Heart right ventricle (tissue), 16 donors: Measurements from ENCODE around the gene GGT6. TPM values are rescaled to one million over a fixed set of nuclear protein-coding genes. Genes with fewer than 3 reads are reported as not detected.
"Not testable (repeated sequence)": the region's sequence is repeated elsewhere in the genome, so short reads cannot be mapped to it uniquely, and the experiment has no call there.

Source experiments
- ATAC-seq, 8 donors: fragments of 200-7000 bp; cut with Tn5 transposase; one replicate each; pipeline ENCODE4 v1.9.1; 2020; ENCODE audit warnings: mild to moderate bottlenecking in 8 of 8, moderate library complexity in 8 of 8, moderate number of reproducible peaks in 1 of 8
- DNase-seq, 2 donors: peaks; one replicate each; pipeline ENCODE4 v3.0.0-alpha.2; 2020
- H3K27ac ChIP-seq, 10 donors: fragments of 200-600 bp; sonication (generic) in 2 of 10; one replicate each; pipeline versions ENCODE4 v1.5.0 to v1.8.0; 2020 to 2022; ENCODE audit warnings: mild to moderate bottlenecking in 3 of 10
- H3K27me3 ChIP-seq, 7 donors: fragments of 200-600 bp; one replicate each; pipeline ENCODE4 v1.8.0; 2021 to 2022; ENCODE audit warnings: mild to moderate bottlenecking in 2 of 7
- H3K36me3 ChIP-seq, 9 donors: fragments of 200-600 bp; sonication (generic) in 1 of 9; one replicate each; pipeline versions ENCODE4 v1.5.0 to v1.8.0; 2020 to 2022; ENCODE audit warnings: mild to moderate bottlenecking in 2 of 9
- H3K4me1 ChIP-seq, 9 donors: fragments of 200-600 bp; sonication (generic) in 1 of 9; one replicate each; pipeline versions ENCODE4 v1.5.0 to v1.8.0; 2020 to 2022; ENCODE audit warnings: mild to moderate bottlenecking in 4 of 9
- H3K4me3 ChIP-seq, 10 donors: fragments of 200-600 bp; sonication (generic) in 2 of 10; one replicate each; pipeline versions ENCODE4 v1.5.0 to v1.8.0; 2020 to 2022; ENCODE audit warnings: mild to moderate bottlenecking in 7 of 10, moderate library complexity in 2 of 10
- H3K9me3 ChIP-seq, 11 donors: fragments of 200-600 bp in 10 of 11; sonication (generic) in 2 of 11; one replicate each; pipeline versions ENCODE4 v1.5.0 to v1.8.0; 2013 to 2022; ENCODE audit warnings: mild to moderate bottlenecking in 2 of 11, control low read depth in 1 of 11, moderate library complexity in 1 of 11
- CTCF ChIP-seq, 9 donors: fragments of 200-600 bp; sonication (generic) in 2 of 9; IDR thresholded peaks; one replicate each; pipeline versions ENCODE4 v1.5.0 to v1.8.0; 2021 to 2022; ENCODE audit warnings: antibody characterized with exemption in 9 of 9, mild to moderate bottlenecking in 5 of 9, moderate library complexity in 1 of 9
- WGBS, 2 donors: extraction: QIAGEN DNeasy Blood & Tissue Kit; methylation state at CpG; one replicate each; pipeline ENCODE4 v1.1.7; 2013; ENCODE audit warnings: inconsistent platforms in 1 of 2; 5-methylcytosine and 5-hydroxymethylcytosine counted together
- intact Hi-C, 10 donors: fragments of 100-400 bp; cut with DNase I; formaldehyde crosslinking; loops; one replicate each; pipeline versions ENCODE4 v1.11.1 to v1.14.2; 2022
- polyA plus RNA-seq, 2 donors: library from polyadenylated mRNA; stranded (reverse); fragments of 200-250 nt; gene quantifications; one replicate each; pipeline ENCODE4 v1.2.3, GENCODE V29; 2013
- total RNA-seq, 10 donors: library from RNA; stranded (reverse); fragmentation: NEBNext Ultra II Directional in 3 of 10; extraction: Animal tissue kit (Norgen Biotek cat#: 25700) in 3 of 10; gene quantifications; one replicate each; pipeline versions ENCODE4 v1.2.1 to v1.2.4, GENCODE V29; 2021 to 2023
- donor health status: Arrhythmogenic right ventricular cardiomyopathy.
- donor health status: ischemic (EF 13 %, LVEDD 7.1; RV severe dilation, severe dysfunction).
- donor health status: healthy with polysubstance abuse.
- donor health status: DM: no; HTN: yes; CAD: no.
- donor health status: DM: no; HTN: no; CAD: no.
- donor health status: ischemic (EF 25% LVEDD 6.9; RV normal size, moderate dysfunction).
- donor health status: ischemic (EF 25% LVEDD 5.7; RV mildly dilated, moderate dysfunction).
- donor health status: healthy.
- donor health status: DM: yes; HTN: yes; CAD: no.
- donor health status: Ischemic cardiomyopathy.
- donor health status: ischemic (EF 35%, LVEDD 5.7; RV mildly dilated, moderate dysfunction).
- donor health status: nonischemic (EF 11% LVEDD 7.7; RV severe dilation, severe dysfunction).
- donor health status: DM: yes; HTN: yes; CAD: no.
- donor health status: PGD.
- donor health status: ischemic (EF 29% LVEDD 5.4; RV normal size, mild dysfunction).
- donor health status: nonischemic (EF 23%, LVEDD 6.1; RV moderate dilation, normal function).

The GGT6 gene
- total and polyA plus RNA-seq, 12 donors = 0.03 to 0.19 (median 0.12) TPM; not detected in 6

- H3K9me3 ChIP-seq = no peaks in the 10 kb centered on the region
- no peak overlapping the region for H3K4me3 ChIP-seq
- H3K27ac ChIP-seq = peak overlapping the region in 5 of 10 donors; percentile 10 to 44 (median 28)
- no peak for TF ChIP-seq CTCF (IDR thresholded peaks at IDR 0.05)
- peak in 2 of 8 donors; percentile 3 to 9 for ATAC-seq
- intact Hi-C loops = no loop called here
- H3K27me3 ChIP-seq = no peaks in the 10 kb centered on the region
- H3K4me1 ChIP-seq = peaks cover 9 to 53% (median 35%) of the 10 kb centered on the region in 9 donors
- WGBS, 2 donors = 60 to 71% methylated on average over 12 of the region's 12 CpGs
- H3K36me3 ChIP-seq = no peaks in the 10 kb centered on the region
- no peak for DNase-seq
Measured at GRCh38 chr17:4591529-4591928, 31.2 kb upstream of the GGT6 start.

DNA sequence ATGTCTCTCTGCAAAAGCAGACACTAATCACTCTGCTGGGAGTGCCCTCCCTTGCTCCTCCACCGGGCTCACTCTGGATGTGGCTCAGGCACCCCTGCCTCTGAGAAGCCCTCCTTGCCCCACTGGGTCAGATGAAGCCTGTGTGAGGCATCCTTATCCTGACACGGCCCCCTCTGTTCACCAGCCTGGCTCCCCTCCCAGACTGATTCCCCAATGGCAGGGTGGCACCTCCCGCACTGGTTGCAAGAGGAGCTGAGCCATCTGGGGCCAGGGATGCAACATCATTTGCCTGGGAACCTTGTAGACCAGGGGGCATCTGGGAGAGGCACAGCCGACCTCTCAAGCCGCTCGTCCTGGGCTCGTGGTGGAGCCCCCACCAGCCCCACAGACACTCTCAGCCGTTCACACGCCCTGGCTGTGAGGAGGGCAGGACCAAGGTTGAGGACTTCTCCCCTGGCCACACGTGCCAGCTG lies 30.6 kb upstream of the GGT6 start:
- ATAC-seq = peak in 1 of 8 donors; percentile 14

GRCh38 chr17:4590042-4590441 lies 29.7 kb upstream of the GGT6 start:
- H3K27ac ChIP-seq, intact Hi-C loops, H3K36me3 ChIP-seq, DNase-seq, ATAC-seq, H3K4me3 ChIP-seq, H3K9me3 ChIP-seq: not testable (repeated sequence)
- peaks cover 14 to 60% (median 45%) of the 10 kb centered on the region in 9 donors for H3K4me1 ChIP-seq
- H3K27me3 ChIP-seq = peaks cover 0 to 12% (median 1%) of the 10 kb centered on the region in 7 donors
- WGBS, 2 donors = 50 to 68% methylated on average over 9 to 11 of the region's 11 CpGs

More for the DNA sequence above, 30.6 kb upstream of the GGT6 start:
- no peak for DNase-seq
- Histone ChIP-seq H3K4me1 (peaks cover 9 to 54% (median 38%) of the 10 kb centered on the region in 9 donors), H3K4me3 (no peak overlapping the region), H3K9me3 (no peaks in the 10 kb centered on the region), H3K27me3 (peaks cover 0 to 3% (median 0%) of the 10 kb centered on the region in 7 donors), H3K36me3 (no peaks in the 10 kb centered on the region), H3K27ac (peak overlapping the region in 6 of 10 donors; percentile 10 to 52 (median 31))
- 57 to 62% methylated on average over 10 of the region's 10 CpGs for WGBS, 2 donors
- intact Hi-C loops = no loop called here
- no peak for TF ChIP-seq CTCF (IDR thresholded peaks at IDR 0.05)

DNA sequence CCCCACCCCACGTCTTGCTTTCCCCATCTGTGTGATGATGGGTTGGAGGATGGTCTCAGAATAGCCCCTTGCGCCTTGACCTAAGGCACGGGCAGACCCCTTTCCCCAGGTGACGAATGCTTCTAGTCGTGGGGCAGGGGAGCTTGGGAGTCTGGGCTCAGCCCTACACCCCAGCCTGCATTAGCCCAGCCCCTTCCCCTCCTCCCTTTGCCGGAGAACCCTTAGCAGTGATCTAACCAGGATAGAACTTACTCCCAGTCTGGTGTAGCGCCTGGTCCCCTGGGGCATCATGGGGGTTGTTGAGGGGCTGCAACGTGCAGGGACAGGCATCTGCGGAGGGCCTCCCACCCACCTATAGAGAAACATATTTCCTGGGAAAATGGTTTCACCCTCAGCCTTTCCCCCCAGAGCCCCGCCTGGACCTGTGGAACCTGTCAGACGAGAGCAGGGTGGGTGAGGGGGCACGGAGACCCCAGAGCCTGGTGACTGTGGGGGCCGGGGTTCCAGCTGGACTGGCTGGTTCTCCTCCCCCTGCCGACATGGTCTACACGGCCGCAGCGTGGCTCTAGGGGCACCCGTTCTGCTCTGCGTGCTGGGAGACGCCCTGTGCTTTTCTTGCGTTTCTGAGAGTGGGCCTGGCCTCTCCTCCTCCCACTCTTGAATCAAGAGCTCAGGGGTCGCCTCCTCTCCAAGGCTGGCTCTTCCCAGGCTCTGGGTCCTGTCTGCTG lies 28.7 kb upstream of the GGT6 start:
- Histone ChIP-seq H3K27ac (peak overlapping the region in 6 of 10 donors; percentile 66 to 86 (median 80)), H3K4me3 (no peak overlapping the region), H3K36me3 (no peaks in the 10 kb centered on the region), H3K9me3 (no peaks in the 10 kb centered on the region), H3K4me1 (peaks cover 16 to 63% (median 46%) of the 10 kb centered on the region in 9 donors), H3K27me3 (peaks cover 0 to 22% (median 9%) of the 10 kb centered on the region in 7 donors)
- ATAC-seq = no peak
- DNase-seq = no peak
- intact Hi-C loops = loop anchor here in 1 of 10 donors (2.0 kb wide), 1 partner anchor 16 kb away; no protein-coding TSS in a partner anchor
- 83 to 92% methylated on average over 22 of the region's 22 CpGs for WGBS, 2 donors
- no peak for TF ChIP-seq CTCF (IDR thresholded peaks at IDR 0.05)
